Uterus (tissue), 4 donors: Measurements from ENCODE around the gene RNF151. TPM values are rescaled to one million over a fixed set of nuclear protein-coding genes. Genes with fewer than 3 reads are reported as not detected.

Experiments
- DNase-seq, 2 donors: peaks; one replicate each; pipeline ENCODE4 v3.0.0-alpha.2; 2019 to 2020
- H3K27ac ChIP-seq, 2 donors: fragments of 200-600 bp; sonication (generic); 1 replicate in 1 of 2; 2 replicates in 1 of 2; pipeline ENCODE4 v1.5.1; 2016 to 2018
- H3K27me3 ChIP-seq, 2 donors: fragments of 200-600 bp; sonication (generic); one replicate each; pipeline ENCODE4 v1.5.1; 2018 to 2019; ENCODE audit warnings: control low read depth in 1 of 2
- H3K36me3 ChIP-seq, 2 donors: fragments of 200-600 bp; sonication (generic); one replicate each; pipeline ENCODE4 v1.5.1; 2019; ENCODE audit warnings: control low read depth in 1 of 2
- H3K4me1 ChIP-seq, 2 donors: fragments of 200-600 bp; sonication (generic); one replicate each; pipeline ENCODE4 v1.5.1; 2018 to 2019; ENCODE audit warnings: control low read depth in 1 of 2
- H3K4me3 ChIP-seq, 2 donors: fragments of 200-600 bp; sonication (generic); 1 replicate in 1 of 2; 2 replicates in 1 of 2; pipeline ENCODE4 v1.5.1; 2018 to 2019; ENCODE audit warnings: mild to moderate bottlenecking in 1 of 2
- H3K9me3 ChIP-seq, 2 donors: fragments of 200-600 bp; sonication (generic); one replicate each; pipeline ENCODE4 v1.5.1; 2019; ENCODE audit warnings: control low read depth in 1 of 2
- CTCF ChIP-seq, 4 experiments: fragments of 200-600 bp in 2 of 4; fragments of 450-650 bp in 2 of 4; sonication (generic) in 2 of 4; IDR thresholded peaks; one replicate each; pipeline ENCODE4 v1.5.1; 2016 to 2019; ENCODE audit warnings: antibody characterized with exemption in 4 of 4, mild to moderate bottlenecking in 2 of 4, moderate library complexity in 1 of 4
- POLR2A ChIP-seq, 2 donors: fragments of 450-650 bp; IDR thresholded peaks; one replicate each; pipeline ENCODE4 v1.6.1; 2016; ENCODE audit warnings: antibody characterized with exemption in 2 of 2, mild to moderate bottlenecking in 1 of 2, moderate library complexity in 1 of 2
- intact Hi-C: fragments of 100-400 bp; cut with DNase I; formaldehyde crosslinking; loops from one replicate; pipeline ENCODE4 v1.15.1; 2023; ENCODE audit warnings: low total_unique reads
- total RNA-seq, 4 donors: library from RNA; depleted of rRNA in 3 of 4; stranded (reverse); fragments of >200 nt in 3 of 4; gene quantifications; one replicate each; pipeline versions ENCODE4 v1.1.0 to v1.2.4, GENCODE V29; 2014 to 2023
- donor health status: DM: yes; HTN: yes; CAD: no.

RNF151 gene
- total RNA-seq, 4 donors from 2014 or later: not detected

DNA sequence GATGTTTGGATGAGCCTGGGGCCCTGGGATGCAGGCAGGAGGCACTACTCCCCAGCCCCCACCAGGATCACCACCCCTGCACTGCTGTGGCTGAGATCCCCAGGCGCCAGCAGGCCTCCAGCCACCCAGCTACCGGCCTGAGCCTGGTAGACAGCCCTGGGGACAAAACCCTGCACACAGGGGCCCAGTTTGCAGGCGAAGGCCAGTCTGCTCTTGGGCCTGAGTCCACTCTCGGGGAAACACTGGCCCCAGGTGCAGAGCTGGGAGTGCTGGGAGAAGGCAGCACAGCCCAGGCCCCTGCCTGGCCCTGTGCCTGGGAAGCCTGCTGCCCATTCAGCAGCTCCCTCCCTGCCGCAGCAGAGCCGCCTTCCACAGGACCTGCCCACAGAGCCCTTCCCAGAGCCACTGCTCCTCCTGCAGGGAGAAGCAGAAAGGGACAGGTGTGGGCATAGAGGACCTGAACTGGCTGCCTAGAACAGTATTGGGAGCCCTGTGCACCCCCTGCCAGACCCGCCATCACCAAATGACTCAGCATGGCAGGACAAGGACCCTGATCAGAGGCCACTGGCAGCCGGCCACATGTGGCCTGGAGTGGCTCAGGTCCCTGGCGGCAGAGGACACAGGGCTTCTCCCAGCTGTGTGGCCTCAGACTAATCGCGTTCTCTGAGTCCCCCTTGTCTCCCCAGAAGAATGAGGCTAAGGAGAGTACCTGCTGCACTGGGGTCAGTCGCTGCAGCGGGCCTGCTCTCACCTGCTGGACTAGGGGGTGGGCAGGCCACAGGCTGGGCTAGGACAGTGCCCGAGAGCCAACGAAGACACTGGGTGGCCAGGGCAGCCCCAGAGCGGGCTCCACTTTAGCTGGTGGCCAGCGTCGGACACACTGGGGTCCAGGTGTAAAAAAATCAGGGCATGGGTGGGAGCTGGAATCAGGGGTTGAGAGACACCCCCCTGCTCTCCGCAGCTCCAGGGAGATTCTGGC lies 34.3 kb upstream of the RNF151 start:
- intact Hi-C loops: loop anchor here (5.0 kb wide), 1 partner anchor 70 kb away; no protein-coding TSS in a partner anchor
- Histone ChIP-seq H3K9me3 (no peaks in the 10 kb centered on the region), H3K36me3 (no peaks in the 10 kb centered on the region), H3K4me1 (no peaks in the 10 kb centered on the region), H3K27me3 (no peaks in the 10 kb centered on the region), H3K4me3 (no peak overlapping the region), H3K27ac (no peak overlapping the region)
- TF ChIP-seq POLR2A (IDR thresholded peaks at IDR 0.05) (no peak), CTCF (IDR thresholded peaks at IDR 0.05) (no peak)
- DNase-seq: no peak

DNA sequence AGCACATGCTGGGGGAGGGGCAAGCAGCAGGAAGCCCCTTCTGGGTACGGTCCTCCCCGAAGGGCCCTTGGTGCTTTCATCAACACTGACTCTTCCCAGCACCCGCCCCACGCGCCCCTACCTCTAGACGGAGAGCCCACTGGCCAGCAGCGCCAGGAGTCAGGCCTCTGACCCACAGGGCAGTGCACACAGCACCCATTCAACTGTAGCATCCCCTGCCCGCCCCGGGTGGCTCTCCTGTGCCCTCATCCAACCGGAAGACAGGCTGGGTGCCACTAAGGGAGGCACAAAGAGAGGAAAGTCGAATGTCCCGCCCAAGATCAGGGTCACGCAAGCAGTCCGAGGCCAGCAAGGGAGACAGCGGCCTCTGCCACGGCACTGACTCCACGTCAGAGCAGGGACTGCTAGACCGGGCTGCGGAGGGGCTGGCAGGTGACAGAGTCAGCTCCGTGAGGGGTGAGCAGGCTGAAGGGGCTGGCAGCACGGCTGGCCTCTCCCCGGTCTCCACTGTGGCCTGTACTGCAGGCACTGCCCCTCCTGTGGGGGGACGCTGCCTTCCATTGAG lies 33.5 kb upstream of the RNF151 start:
- Histone ChIP-seq H3K4me3 (no peak overlapping the region), H3K27ac (no peak overlapping the region), H3K9me3 (no peaks in the 10 kb centered on the region), H3K36me3 (no peaks in the 10 kb centered on the region), H3K4me1 (no peaks in the 10 kb centered on the region), H3K27me3 (no peaks in the 10 kb centered on the region)
- DNase-seq: no peak
- no peak for TF ChIP-seq CTCF (IDR thresholded peaks at IDR 0.05)
- TF ChIP-seq POLR2A (IDR thresholded peaks at IDR 0.05): no peak
- intact Hi-C loops: loop anchor here (5.0 kb wide), 1 partner anchor 71 kb away; no protein-coding TSS in a partner anchor

DNA sequence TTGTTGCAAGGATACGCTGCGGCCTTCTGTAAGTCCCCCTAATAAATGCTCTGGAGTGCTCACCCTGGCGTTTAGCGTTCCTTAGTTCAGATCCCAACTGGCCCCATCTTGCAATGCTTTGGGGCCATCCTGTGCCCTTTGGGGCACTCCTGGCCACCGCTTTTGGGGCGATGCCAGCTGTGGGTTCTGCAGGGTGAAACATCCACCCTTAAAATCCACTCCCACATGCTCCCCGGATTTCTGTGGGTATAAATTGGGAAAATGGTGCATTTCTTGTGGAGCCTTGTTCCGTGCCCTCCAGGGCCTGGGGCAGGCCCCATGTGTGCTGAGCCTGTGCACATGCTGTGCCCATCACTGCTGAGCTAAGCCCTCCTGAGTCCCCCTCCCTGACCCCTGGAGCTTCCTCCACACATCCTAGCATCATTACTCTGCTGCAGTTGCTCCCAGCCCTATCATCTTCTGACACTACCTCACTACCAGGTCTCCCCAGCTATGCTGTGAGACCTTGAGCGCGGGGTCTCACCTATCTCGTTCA lies 29.6 kb upstream of the RNF151 start:
- Histone ChIP-seq H3K4me1 (peaks cover 0 to 5% of the 10 kb centered on the region in 2 donors), H3K4me3 (no peak overlapping the region), H3K27me3 (no peaks in the 10 kb centered on the region), H3K36me3 (no peaks in the 10 kb centered on the region), H3K9me3 (no peaks in the 10 kb centered on the region), H3K27ac (no peak overlapping the region)
- intact Hi-C loops: no loop called here
- TF ChIP-seq CTCF (IDR thresholded peaks at IDR 0.05) (no peak), POLR2A (IDR thresholded peaks at IDR 0.05) (no peak)
- DNase-seq: no peak

DNA sequence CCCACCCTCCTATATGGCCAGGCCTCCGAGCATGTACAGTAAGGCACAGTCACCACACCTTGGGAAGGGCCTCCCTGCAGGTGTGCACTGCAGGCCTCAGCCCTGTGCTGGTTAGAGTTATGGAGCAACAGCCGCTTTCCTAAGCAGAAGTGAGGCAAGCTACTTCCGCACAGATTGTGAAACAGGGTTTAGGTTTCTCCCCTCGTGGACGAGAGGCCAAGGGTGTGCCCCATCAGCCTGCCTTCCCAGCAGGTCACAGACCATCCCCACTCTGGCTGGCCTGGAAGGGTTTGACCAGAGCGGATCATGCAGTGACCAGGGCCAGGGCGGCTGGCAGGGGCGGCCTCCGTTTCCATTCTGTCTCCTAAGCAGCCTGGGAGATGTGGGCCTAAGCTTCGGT lies 28.3 kb upstream of the RNF151 start:
- DNase-seq: no peak
- intact Hi-C loops: no loop called here
- H3K36me3 ChIP-seq: no peaks in the 10 kb centered on the region

More for the DNA sequence above, 28.3 kb upstream of the RNF151 start:
- no peak overlapping the region for H3K27ac ChIP-seq
- H3K4me3 ChIP-seq: no peak overlapping the region
- H3K9me3 ChIP-seq: no peaks in the 10 kb centered on the region
- H3K27me3 ChIP-seq: no peaks in the 10 kb centered on the region
- peaks cover 0 to 5% of the 10 kb centered on the region in 2 donors for H3K4me1 ChIP-seq
- no peak for TF ChIP-seq POLR2A (IDR thresholded peaks at IDR 0.05)
- TF ChIP-seq CTCF (IDR thresholded peaks at IDR 0.05): no peak
